Measurements from ENCODE around the gene CHD5. TPM values are rescaled to one million over a fixed set of nuclear protein-coding genes. Genes with fewer than 3 reads are reported as not detected.
"Not testable (repeated sequence)": the region's sequence is repeated elsewhere in the genome, so short reads cannot be mapped to it uniquely, and the experiment has no call there.

CHD5 gene
- under 1 TPM; 0.21 to 0.43 (median 0.35) TPM for polyA plus RNA-seq (ENCODE audit: insufficient read length in 4 of 4)

DNA sequence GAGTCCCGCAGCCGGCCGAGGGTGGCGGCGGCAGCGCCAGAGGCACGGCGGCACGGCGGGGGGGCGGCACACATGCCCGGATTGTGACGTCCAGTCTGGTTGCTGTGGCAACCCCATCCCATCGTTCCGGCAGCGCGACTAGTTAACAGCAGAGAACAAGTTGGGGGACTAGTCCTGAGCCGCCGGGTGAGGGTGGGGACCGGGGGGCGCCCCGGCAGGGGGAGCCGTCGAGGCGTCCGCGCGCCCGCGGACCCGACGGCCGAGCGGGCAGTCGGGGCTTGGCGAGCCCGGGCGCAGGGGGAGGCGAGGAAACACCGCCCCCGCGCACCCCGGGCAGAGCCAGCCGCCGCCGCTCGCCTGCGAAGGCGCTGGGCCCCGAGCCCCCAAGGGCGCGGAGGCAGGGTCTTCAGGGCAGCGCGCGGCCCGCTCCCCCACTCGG, at the start of gene CHD5:
TSS of gene CHD5 (minus strand) at position 54 of the 439 bp plus-strand sequence. CDS start 298 bp downstream, outside the sequence.
- DNase-seq (ENCODE audit: low read depth in 4 of 4, low spot score in 3 of 4): no peak

DNA sequence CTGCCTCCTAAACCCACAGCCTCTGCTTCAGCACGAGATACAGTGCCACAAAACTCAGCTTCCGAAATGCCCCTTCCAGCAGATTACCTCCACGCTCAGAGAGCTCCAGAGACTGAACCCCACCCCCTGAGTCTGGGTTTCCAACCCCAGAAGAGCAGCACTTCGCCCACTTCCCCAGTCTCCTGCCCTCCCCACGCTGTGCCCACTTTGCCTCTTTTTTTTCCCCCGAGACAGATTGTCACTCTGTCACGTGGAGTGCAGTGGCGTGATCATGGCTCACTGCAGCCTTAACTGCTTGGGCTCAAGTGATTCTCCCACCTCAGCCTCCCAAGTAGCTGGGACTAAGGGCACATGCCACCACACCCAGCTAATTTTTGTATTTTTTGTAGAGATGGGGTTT, 45.5 kb upstream of the CHD5 start:
- DNase-seq (ENCODE audit: low read depth in 4 of 4, low spot score in 3 of 4): no peak

DNA sequence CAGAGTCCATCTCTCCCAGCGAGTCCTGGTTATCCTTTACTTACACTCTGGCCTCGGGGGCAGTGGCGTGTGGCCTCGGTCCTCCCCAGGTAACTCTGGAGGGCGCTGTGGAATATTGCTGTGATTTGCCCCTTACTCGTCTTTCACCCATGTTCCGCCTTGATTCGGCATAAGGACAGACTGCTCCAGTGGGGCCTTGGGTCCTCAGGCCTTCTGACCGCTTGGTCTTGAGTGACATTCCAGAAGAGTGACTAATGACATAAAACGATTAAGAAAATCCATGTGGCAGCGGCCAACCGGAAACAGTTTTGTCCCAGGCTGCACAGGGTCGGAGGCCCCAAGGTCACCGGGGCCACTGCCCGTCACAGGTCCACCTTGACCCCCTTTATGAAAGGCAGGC, 44.6 kb upstream of the CHD5 start:
- no peak for DNase-seq (ENCODE audit: low read depth in 4 of 4, low spot score in 3 of 4)

GRCh38 chr1:6223617-6224016, 43.5 kb upstream of the CHD5 start:
- no peak for DNase-seq (ENCODE audit: low read depth in 4 of 4, low spot score in 3 of 4)

DNA sequence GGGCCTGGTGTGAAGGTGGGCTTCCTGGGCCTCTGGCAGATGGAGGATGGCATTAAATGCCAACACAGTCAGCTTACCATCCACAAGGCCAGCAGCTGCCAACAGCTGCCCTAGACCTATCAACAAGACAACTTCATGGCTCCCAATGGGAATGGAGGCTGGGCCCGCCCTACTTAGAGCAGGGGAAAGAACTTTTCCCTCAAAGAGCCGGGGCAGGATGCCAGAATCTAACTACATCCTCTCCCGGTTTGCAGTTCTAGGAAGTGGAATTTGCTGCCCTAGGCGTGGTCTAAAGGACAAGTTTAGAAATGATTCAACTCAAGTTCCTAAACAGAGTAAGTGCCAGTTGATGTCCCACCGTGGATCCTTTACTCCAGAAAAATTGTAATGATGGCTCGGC, 42.5 kb upstream of the CHD5 start:
- DNase-seq (ENCODE audit: low read depth in 4 of 4, low spot score in 3 of 4): no peak

- DNase-seq (ENCODE audit: low read depth in 4 of 4, low spot score in 3 of 4): no peak
Observed at GRCh38 chr1:6221210-6221784, 41.2 kb upstream of the CHD5 start.

DNA sequence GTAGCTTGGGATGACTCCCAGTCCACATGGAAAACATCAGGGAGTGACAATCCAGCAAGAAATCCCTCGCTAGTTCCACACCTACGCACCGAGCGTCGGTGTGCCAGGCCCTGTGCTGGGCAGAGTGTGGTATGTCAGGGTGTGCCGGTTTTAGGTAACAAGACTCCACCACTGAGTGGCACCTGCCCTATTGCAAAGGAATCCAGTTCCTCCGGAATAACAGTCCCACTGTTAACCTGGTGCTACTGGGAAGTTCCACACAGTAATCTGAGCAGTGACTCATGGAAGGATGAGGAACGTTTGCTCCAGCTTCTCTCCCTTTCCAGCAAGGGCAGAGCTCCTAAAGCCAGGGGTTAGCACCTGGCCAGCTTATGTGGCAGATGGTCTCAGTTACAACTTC, 40.1 kb upstream of the CHD5 start:
- DNase-seq (ENCODE audit: low read depth in 4 of 4, low spot score in 3 of 4): no peak

DNA sequence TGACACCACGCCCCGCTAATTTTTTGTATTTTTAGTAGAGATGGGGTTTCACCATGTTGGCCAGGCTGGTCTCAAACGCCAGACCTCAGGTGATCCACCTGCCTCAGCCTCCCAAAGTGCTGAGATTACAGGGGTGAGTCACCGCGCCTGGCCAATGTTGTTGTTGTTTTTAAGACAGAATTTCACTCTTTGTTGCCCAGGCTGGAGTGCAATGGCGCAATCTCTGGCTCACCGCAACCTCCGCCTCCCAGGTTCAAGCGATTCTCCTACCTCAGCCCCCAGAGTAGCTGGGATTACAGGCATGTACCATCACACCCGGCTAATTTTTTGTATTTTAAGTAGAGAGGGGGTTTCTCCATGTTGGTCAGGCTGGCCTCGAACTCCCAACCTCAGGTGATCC, 39.5 kb upstream of the CHD5 start:
- not testable (repeated sequence) for DNase-seq (ENCODE audit: low read depth in 4 of 4, low spot score in 3 of 4)

GRCh38 chr1:6218375-6219164, 38.4 kb upstream of the CHD5 start:
- no peak for DNase-seq (ENCODE audit: low read depth in 4 of 4, low spot score in 3 of 4)

- DNase-seq (ENCODE audit: low read depth in 4 of 4, low spot score in 3 of 4): no peak
Observed at GRCh38 chr1:6212193-6212959, 32.3 kb upstream of the CHD5 start.

DNA sequence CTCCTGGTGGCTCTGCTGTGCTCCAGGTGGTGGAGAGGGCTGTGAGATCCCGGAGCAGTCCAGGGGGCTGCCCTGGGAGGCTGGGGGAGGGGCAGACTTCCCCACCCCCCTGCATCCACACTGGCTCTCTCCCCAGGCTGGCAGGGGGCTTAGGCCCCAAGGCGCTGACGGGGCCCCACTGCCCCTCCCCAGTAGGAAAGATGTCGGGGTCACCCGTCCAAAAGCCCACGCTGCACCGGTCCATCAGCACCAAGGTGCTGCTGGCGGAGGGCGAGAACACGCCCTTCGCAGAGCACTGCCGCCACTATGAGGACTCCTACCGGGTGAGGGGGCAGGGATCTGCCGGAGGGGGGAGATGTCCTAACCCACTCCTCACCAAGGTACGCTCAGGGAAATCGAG, 31.6 kb upstream of the CHD5 start:
- DNase-seq (ENCODE audit: low read depth in 4 of 4, low spot score in 3 of 4): no peak

DNA sequence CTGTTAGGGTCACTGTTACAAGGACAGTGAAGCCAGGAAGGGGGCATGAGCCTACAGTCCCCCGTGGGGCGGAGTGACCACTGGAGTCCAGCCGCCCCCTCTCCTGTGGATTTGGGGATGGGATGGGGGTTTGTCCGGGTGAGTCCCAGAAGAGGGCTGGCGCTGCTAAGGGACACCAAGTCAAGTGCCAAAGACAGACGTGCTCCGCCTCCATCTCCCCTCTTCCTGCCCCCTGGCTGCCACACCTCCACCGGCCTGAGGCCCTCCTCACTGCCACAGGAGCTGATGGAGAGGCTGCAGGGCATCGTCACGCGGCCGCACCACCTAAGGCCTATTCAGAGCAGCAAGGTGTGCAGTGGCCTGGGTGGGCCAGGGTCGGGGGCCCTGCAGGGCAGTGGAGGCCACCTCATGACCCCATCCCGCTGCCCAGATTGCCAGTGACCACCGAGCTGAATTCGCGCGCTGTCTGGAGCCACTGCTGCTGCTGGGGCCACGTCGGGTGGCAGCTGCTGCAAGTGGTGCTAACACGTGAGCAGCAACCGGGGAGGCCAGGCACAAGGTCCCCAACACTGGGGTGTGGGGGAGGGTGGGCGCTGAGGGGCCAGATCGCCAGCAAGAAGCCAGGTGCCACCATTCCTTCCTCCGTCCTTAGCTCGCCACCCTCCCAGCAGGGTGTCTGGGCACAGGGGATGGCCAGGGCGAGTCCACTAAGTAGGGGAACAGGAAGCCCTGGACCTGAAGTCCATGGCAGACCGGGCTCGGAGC, 30.7 kb upstream of the CHD5 start:
- no peak for DNase-seq (ENCODE audit: low read depth in 4 of 4, low spot score in 3 of 4)

DNA sequence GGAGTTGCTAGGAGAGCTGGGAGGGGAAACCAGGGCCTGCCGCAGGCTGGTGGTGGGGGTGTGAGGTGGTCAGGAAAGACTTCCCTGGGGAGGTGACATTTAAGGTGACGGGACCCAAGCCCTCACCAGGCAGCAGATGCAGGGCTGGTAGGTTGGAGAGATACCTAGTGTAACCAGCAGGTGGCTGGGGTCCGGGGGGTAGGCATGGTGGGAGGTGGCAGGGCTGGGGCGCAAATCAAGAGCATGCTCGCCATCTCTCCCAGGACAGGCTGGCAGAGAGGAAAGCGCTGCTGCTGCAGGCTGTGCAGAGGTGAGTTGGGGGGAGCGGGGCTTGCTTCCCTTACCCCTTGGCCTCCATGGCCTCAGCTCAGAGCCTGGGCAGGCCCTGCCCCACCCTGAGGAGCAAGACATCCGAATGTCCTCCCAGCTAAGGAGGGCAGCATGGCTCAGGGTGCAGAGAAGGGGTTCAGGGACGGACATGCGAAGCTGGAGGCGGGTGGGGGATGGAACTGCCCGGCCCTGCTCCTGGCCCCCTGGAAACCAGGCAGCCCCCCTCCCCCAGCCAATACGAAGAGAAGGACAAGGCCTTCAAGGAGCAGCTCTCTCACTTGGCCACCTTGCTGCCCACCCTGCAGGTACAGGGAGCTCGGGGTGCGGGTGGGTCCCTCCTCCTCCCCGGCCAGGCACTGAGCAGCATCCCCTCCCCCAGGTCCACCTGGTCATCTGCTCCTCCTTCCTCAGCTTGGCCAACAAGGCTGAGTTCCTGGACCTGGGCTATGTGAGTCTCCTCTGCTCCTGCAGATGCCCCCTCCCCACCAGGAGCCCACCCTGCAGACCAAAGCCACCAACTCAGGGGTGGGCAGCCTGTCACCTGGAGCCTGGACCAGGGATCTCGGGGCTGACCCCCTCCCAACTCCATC, 29.8 kb upstream of the CHD5 start:
- no peak for DNase-seq (ENCODE audit: low read depth in 4 of 4, low spot score in 3 of 4)

- no peak for DNase-seq (ENCODE audit: low read depth in 4 of 4, low spot score in 3 of 4)
Observed at GRCh38 chr1:6208723-6209660, 28.9 kb upstream of the CHD5 start.

- no peak for DNase-seq (ENCODE audit: low read depth in 4 of 4, low spot score in 3 of 4)
Observed at GRCh38 chr1:6207921-6208320, 27.8 kb upstream of the CHD5 start.

- no peak for DNase-seq (ENCODE audit: low read depth in 4 of 4, low spot score in 3 of 4)
Observed at GRCh38 chr1:6207075-6207885, 27.2 kb upstream of the CHD5 start.

DNA sequence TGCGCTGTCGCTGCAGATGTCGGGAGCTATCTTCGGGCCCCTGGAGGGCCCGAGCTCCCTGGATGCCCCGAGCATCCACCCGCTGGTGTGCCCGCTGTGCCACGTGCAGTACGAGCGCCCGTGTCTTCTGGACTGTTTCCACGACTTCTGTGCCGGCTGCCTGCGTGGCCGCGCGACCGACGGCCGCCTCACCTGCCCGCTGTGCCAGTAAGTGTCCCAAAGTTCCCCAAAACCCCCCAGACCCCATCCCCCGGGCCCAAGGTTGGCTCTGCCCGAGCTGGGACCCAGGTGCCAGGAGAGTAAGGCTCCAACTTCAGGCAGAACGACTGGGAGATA, 26.4 kb upstream of the CHD5 start:
- no peak for DNase-seq (ENCODE audit: low read depth in 4 of 4, low spot score in 3 of 4)

All from right renal pelvis (tissue), 4 donors.